ENCODE results near the gene BFSP2.
"Not testable (repeated sequence)": the region's sequence is repeated elsewhere in the genome, so short reads cannot be mapped to it uniquely, and the experiment has no call there.

The BFSP2 gene

GRCh38 chr3:133460809-133461208 lies 61.0 kb downstream of the BFSP2 start:
- DNase-seq = no peak

GRCh38 chr3:133461291-133461690 lies 61.4 kb downstream of the BFSP2 start:
- DNase-seq = no peak

GRCh38 chr3:133463347-133463860 lies 63.5 kb downstream of the BFSP2 start:
- no peak for DNase-seq

GRCh38 chr3:133464573-133464972 lies 64.7 kb downstream of the BFSP2 start:
- DNase-seq = no peak

GRCh38 chr3:133466531-133467386 lies 66.9 kb downstream of the BFSP2 start:
- DNase-seq = no peak

- DNase-seq = no peak
These were observed 67.9 kb downstream of the BFSP2 start for GRCh38 chr3:133467780-133468179.

- DNase-seq = no peak
These were observed 68.4 kb downstream of the BFSP2 start for GRCh38 chr3:133468251-133468721.

GRCh38 chr3:133469140-133469731 lies 69.4 kb downstream of the BFSP2 start:
- no peak for DNase-seq

- DNase-seq = no peak
These were observed 72.4 kb downstream of the BFSP2 start for GRCh38 chr3:133472242-133472641.

GRCh38 chr3:133472889-133473288 lies 73.0 kb downstream of the BFSP2 start:
- DNase-seq = no peak

- not testable (repeated sequence) for DNase-seq
These were observed 73.8 kb downstream of the BFSP2 start for GRCh38 chr3:133473472-133474191.

GRCh38 chr3:133474251-133474801 lies 74.5 kb downstream of the BFSP2 start:
- DNase-seq = no peak

- no peak for DNase-seq
These were observed 75.0 kb downstream of the BFSP2 start for GRCh38 chr3:133474817-133475216.

- DNase-seq = no peak
These were observed 75.6 kb downstream of the BFSP2 start for GRCh38 chr3:133475245-133476010.

- DNase-seq = no peak
These were observed 77.1 kb downstream of the BFSP2 start for GRCh38 chr3:133476971-133477375.

- no peak for DNase-seq
These were observed 77.6 kb downstream of the BFSP2 start for GRCh38 chr3:133477487-133477886.

- DNase-seq = no peak
These were observed 78.8 kb downstream of the BFSP2 start for GRCh38 chr3:133478624-133479023.

- DNase-seq = no peak
These were observed 79.5 kb downstream of the BFSP2 start for GRCh38 chr3:133479401-133479800.

GRCh38 chr3:133479895-133480669 lies 80.2 kb downstream of the BFSP2 start:
- no peak for DNase-seq

GRCh38 chr3:133482474-133482873 lies 82.6 kb downstream of the BFSP2 start:
- not testable (repeated sequence) for DNase-seq

GRCh38 chr3:133486658-133487057 lies 86.8 kb downstream of the BFSP2 start:
- no peak for DNase-seq

Data from CD4-positive, alpha-beta T cell treated with Interleukin-17A for 1 hour (primary cell).